ENCODE results near the gene CTPS1. TPM values are rescaled to one million over a fixed set of nuclear protein-coding genes. Genes with fewer than 3 reads are reported as not detected.

The CTPS1 gene, protein sequence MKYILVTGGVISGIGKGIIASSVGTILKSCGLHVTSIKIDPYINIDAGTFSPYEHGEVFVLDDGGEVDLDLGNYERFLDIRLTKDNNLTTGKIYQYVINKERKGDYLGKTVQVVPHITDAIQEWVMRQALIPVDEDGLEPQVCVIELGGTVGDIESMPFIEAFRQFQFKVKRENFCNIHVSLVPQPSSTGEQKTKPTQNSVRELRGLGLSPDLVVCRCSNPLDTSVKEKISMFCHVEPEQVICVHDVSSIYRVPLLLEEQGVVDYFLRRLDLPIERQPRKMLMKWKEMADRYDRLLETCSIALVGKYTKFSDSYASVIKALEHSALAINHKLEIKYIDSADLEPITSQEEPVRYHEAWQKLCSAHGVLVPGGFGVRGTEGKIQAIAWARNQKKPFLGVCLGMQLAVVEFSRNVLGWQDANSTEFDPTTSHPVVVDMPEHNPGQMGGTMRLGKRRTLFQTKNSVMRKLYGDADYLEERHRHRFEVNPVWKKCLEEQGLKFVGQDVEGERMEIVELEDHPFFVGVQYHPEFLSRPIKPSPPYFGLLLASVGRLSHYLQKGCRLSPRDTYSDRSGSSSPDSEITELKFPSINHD
- total RNA-seq = 13.5 TPM

DNA sequence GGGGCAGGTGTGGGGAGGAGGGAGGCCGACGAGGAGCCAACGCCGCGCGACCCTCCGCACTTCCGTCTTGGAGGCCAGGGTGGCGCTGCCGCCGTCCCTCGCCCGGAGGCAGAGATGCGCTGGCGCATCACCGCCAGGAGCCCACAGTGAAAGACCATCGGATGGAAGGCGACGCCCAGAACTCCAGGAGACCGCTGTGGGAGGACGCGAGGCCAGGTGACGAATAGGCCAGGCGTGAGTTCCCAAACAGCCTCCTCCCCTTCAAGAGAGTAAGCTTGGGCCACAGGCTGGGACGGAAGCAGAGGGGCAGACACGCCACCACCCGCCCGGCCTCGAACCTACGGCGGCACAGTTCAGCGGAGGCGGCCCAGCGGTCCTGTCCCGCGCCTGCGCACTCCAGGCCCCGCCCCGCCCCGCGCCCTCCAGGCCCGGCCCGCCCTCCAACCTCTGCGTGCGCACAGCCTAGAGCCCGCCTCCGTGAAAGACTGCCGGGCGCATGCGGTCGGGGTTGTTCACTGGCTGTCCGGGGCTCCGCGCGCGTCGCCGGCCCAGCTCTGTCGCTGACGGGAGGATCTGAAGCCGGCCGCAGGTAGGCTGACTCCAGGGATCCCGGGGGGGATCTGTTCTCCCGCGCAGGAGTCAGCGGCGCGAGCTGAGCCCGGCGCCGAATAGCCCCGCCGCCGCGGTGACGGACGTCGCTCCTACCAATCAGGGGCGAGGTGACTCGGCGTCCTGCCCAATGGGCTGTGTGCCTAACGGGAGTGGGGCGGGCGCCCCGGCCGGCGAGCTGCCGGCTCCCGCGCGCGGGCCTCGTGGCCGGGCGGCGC, at the start of gene CTPS1:
CTPS1 (plus strand) TSS at position 456 of the 827 bp plus-strand sequence. CDS start 3,595 bp downstream, outside the sequence.
- peak; percentile 90 to 95 (median 94) for DNase-seq (ENCODE audit: low read depth in 2 of 3, low spot score in 2 of 3)

DNA sequence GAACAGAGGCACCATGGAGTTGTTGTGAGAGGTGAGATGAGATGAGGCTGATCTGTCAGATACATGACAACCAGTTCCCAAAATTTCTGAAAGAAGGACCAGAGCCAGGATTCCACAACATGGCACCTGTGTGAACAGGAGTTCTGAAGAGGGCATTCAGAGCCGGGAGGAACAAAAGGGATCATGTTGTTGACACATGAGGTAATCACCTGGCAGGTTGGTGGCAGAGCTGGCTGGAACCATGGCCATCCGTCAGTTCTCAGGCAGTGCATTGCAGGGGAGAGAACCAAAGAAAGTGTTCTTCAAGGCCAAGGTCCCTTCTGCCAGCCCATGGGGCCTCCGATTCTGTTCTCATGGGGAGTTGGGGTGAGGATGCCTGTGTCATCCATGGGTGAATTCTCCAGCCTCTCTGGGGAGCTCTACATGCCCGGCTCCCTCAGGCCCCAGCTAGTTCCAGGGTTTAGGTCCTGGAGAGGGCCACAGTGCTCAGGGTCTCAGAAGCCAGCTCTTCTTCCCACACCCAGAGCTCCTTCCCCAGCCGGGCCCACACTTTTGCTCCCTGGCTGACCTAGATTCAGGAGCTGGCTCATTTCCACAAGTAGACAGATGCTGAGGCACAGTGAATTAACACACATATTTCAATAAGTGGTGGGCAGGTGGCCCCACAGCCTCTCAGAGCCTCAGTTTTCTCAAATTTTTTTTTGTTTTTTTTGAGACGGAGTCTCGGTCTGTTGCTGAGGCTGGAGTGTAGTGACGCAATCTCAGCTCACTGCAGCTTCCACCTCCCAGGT, 49.1 kb upstream of the CTPS1 start:
- no peak for DNase-seq (ENCODE audit: low read depth in 2 of 3, low spot score in 2 of 3)

DNA sequence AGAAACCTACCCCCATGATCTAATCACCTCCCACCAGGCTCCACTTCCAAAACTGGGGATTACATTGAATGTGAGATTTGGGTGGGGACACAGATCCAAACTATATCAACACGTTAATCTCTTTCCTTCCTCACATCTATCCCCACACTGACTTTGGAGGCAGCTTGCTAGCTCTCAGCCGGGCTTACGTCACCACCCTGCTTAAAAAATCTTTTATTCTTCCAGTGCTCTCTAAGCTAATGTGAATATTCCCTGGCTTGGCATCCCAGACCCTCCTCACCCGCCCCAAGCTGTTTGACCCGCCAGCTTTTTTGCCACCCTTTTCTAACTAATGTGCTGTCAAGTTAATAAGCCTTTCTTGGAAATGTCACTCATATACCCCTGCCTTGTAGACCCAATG, 47.9 kb upstream of the CTPS1 start:
- no peak for DNase-seq (ENCODE audit: low read depth in 2 of 3, low spot score in 2 of 3)

DNA sequence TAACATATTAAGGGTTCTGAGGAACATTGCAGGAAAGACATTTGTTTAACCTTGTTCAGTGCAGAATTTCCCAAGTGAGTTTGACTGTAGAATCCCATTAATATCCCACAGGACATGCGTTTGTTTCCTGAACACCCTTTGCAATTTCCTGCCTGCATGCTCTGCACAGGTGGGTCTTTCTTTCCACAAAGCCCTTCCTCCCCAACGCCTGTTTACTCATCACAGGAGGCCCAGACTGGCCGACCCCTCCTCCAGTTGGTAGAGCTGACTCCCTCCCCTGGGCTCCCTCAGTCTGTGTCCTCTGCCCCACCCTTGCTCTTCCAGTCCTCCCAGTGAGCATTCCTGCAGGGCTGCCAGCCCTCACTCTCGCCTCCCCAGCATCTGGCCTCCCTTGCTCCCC, 47.5 kb upstream of the CTPS1 start:
- DNase-seq (ENCODE audit: low read depth in 2 of 3, low spot score in 2 of 3) = no peak

DNA sequence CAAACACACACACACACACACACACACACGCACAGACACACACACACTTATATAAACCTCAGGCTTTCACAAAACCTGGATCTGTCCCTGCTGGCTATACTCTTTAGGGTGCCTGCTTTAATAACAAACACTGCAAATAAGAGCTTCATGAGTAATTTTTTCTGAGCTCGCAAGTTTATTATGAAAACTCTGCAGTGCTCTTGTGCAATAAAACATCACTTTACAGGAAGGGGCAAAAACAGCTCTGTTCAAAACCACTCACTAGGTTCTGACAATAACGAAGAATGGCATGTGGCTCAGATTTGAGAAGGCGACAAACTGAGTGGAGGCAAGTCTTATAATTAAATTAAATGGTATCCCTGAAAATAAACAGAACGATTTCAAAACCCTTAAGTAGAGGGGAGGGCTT, 42.6 kb upstream of the CTPS1 start:
- DNase-seq (ENCODE audit: low read depth in 2 of 3, low spot score in 2 of 3) = no peak

DNA sequence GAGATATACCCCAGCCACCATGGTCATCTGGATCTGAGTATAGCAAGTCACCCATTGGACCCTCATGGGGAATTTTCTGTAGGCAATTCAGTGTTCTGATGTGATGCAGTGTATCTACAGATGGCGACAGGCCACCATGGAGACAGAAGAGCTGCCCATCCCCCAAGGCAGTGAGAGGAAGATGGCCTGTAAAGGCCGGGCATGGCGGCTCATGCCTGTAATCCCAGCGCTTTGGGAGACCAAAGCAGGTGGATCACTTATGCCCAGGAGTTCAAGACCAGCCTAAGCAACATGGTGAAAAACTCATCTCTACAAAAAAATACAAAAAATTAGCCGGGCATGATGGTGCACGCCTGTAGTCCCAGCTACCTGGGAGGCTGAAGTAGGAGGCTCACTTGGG, 41.1 kb upstream of the CTPS1 start:
- DNase-seq (ENCODE audit: low read depth in 2 of 3, low spot score in 2 of 3) = no peak

DNA sequence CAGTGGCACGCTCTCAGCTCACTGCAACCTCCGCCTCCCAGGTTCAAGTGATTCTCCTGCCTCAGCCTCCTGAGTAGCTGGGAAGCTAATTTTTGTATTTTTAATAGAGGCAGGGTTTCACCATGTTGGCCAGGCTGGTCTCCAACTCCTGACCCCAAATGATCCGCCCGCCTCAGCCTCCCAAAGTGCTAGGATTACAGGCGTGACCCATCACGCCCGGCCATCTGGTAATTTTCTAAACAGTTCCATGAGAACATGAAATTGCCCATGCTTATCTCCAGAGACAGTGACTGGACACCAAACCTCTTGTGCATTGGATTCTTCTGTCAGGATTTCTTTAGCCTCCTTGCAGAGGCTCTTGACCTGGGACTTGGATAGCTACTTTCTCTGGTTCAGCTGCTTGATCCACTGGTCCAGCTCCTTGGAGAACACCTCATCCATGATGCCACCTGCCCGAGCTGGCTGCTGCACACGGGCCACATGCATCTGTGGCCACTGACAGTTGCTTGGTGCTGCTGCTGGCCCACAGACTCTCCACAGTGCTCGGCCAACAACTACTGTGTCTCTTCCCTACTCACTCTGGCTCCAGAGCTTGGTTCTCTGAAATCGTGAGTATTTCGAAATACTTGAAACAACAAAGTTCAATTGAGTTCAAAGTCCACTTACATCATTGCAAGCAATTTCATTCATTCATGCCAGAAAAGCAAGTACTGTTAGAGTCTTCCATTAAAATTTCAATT, 40.0 kb upstream of the CTPS1 start:
- no peak for DNase-seq (ENCODE audit: low read depth in 2 of 3, low spot score in 2 of 3)

DNA sequence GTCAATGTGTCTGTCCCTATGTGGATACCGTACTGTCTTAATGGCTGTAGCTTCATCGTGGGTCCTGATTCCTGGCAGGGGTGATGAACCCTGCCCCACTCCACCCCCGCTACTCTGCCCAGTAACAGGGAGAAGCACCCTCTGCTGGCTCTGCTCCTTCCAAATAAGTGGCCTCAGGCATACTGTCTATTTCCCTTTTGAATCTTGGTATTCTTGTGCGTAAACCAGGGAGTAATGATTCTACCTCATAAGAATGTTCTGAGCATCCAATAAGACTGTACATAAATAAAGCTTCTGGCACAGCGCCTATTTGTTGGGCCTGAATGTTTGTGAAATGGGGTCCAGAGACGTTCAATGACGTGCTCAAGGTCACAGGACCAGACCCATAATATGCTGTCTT, 35.2 kb upstream of the CTPS1 start:
- DNase-seq (ENCODE audit: low read depth in 2 of 3, low spot score in 2 of 3) = no peak

DNA sequence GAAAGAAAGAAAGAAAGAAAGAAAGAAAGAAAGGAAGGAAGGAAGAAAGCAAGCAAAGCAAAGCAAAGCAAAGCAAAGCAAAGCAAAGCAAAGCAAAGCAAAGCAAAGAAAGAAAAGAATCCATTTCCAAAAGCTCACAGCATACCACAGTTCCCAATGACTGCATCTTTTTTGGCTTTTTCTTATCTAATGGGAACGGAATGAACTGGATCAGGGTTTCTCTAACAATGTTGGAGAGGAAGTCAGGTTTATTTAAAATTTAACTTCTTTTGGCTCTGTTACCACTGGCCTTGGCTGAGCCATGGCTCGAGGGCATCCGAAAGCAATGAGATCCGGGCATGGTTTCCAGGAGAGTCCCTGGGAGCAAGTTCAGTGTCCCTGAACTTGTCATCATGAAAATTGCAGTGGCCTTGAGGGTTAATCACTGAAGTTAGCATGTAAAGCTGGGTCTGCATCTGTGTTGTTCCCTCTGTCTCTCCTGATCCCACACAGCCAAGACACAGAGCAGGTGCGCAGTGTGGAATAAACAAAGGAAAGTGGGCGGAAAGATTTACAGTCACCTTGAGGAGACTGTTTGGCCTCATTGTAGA, 34.6 kb upstream of the CTPS1 start:
- no peak for DNase-seq (ENCODE audit: low read depth in 2 of 3, low spot score in 2 of 3)

DNA sequence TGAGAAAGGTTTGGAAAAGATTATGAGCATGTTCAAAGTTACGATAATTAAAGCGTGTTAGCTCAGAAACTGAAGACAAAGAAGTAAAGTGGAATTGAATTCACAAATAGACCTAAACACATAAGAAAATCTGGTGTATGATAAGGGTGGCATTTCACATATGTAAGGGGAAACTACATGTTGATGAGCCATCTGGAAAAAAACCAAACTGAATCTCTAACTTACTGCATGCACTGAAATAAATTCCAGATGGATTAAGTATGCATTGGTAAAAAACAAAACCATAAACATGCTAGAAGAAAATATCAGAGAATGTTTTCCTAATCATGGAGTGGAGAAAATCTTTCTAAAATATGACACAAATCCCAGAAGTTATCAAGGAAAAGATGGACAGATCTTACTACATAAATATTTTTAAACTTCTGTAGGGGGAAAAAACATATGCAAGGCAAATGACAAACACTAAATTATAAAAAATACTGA, 34.0 kb upstream of the CTPS1 start:
- DNase-seq (ENCODE audit: low read depth in 2 of 3, low spot score in 2 of 3) = no peak

DNA sequence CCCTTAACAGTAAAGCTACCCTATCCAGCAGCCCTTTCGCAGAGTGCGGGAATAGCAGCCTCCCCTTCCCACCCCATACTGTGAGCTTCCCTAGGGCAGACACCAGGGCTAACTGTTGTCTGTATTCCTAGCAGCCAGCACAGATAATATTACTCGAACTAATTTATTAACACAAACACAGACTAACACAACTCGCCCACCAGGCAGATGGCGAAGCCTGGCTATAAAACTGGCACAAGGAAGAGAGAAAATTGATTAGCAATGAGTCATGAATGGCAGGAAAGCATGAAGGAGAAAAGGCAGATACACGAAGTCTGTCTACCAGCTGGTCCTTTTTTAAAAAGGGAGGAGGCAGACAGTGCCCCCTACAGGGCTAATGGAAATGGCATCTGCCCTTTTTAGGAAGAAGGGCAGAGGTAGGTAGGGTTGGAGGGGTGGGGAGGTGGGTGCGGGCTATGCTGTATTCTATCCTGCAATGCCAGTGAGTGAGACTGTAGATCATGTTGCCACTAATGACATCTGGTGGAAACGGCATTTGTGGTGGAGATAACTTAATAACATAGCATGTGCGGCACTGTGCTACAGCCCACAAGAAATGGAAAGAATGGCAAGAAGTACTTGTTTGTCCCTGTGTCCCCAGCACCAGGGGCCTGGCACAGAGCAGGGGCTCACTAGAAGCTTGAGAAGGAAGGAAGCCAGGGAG, 30.6 kb upstream of the CTPS1 start:
- peak in 2 of 3 donors; percentile 81 to 93 for DNase-seq (ENCODE audit: low read depth in 2 of 3, low spot score in 2 of 3)

DNA sequence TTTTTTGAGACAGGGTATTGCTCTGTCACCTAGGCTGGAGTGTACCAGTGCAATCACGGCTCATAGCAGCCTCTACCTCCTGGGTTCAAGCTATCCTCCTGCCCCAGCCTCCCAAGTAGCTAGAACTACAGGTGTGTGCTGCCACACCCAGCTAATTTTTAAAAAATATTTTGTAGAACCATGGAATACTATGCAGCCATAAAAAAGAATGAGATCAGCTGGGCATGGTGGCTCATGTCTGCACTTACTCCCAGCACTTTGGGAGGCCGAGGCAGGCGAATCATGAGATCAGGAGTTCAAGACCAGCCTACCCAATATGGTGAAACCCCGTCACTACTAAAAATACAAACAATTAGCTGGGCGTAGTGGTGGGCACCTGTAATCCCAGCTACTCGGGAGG, 29.9 kb upstream of the CTPS1 start:
- DNase-seq (ENCODE audit: low read depth in 2 of 3, low spot score in 2 of 3) = no peak

DNA sequence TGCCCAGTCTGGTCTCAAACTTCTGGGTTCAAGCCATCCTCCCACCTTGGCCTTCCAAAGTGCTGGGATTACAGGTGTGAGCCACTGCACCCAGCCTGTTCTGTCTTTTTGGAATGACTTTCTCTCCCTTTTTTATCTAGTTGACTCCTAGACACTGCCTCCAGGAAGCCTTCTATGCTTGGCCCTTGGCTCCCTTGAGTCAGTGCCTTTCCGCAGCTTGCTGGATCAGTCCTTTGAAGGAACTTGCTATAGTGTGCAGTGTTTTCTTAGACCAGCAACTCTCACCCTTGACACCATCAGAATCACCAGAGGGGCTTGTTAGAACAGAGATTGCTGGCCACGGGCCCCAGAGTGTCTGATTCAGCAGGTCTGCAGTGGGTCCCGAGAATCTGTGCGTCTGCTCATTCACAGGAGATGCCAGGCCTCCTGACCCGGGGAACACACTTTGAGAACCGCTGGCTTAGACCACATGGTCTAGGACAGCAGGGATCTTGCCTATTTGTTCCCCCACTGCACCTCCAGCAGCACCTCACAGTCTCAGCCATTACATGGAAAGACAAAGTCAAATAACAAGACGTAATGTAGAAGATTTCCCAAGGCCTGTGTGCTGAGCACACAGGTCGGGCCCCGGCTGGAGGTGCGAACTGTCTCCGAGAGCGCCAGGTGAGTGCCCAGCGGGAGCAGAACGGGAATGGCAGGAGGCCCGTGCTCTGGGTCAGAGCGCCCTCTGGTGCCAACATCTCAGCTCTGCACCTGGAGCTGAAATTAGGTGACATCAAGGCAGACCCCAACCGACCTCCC, 27.4 kb upstream of the CTPS1 start:
- DNase-seq (ENCODE audit: low read depth in 2 of 3, low spot score in 2 of 3) = peak; percentile 37 to 49 (median 44)

DNA sequence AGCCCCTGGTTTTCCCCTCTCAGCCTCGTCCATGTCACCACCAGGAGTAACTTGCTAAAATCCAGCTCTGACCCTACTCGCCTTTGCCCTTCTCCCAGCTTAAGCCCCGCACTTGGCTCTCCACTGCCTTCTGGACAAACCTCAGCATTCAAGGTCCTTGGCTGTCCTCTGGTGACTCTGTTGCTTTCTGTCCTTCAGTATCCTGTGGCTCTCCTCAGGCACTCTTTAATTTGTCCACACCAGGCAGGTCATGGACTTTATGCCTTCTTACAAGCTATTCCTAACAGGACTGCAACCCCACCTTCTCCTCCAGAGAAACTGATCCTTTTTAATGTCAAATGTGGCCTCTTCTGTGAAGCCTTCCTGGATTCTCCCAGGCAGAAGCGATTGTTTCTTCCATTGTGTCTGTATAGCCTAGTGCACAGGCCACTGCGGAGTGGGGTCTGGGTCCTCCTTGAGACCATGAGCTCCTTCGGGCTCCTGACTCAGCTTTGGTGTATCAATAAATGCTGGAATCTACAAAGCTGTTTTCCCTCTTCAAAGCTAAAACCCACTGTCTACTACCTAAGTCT, 26.7 kb upstream of the CTPS1 start:
- no peak for DNase-seq (ENCODE audit: low read depth in 2 of 3, low spot score in 2 of 3)

DNA sequence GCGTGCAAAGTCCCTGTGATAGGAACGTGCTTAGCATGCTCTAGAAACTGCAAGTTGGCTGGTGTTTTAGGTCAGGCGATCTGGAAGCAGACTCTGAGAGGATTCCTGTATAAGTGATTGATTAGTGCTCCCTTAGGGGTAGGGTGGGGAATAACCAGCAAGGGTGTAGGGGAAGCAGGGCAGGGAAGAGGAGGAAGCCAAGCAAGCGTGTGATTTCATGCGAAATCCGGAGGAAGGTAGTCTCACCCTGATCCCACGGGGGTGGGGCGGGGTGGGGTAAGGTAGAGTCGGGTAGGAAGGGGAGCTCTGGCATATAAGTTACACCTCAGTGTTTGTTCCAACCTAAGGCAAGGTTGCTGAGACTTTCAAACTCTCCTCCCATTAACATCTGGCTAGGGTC, 24.9 kb upstream of the CTPS1 start:
- no peak for DNase-seq (ENCODE audit: low read depth in 2 of 3, low spot score in 2 of 3)

DNA sequence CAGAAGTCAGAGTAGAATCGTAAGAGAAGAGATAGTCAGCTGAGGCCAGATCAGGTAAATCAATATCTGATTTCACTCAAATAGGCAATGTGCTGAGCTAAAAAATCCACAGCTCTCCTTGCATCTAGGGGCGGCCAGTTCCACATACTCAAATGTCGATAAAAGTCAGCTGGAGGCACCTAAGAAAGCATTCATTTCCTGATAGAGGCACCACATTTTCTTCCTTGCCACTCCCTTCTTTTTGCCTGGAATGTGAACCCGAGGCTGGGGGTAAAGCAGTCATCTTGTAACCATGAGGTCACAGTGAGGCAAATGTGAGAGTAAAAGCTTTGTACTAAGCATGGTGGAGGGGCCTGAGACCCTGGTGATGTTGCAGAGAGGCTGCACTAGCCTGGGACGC, 24.2 kb upstream of the CTPS1 start:
- DNase-seq (ENCODE audit: low read depth in 2 of 3, low spot score in 2 of 3) = no peak

DNA sequence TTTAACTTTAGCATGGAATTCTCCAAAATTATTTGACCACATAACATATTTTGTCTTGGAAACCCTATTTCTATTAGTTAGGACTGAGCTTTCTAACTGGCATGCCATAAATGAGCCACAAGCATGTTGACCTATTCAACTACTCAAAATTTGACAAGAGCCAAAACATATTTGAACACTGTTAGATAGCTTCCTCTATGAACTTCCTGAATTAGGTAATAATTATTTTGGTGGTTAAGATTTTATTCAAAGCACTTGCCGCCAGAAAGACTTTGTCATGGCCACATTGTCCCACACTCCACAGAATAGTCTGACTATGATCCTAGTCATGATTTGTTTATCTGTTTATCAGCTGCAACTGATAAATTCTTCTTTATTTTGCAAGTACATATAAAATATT, 23.1 kb upstream of the CTPS1 start:
- no peak for DNase-seq (ENCODE audit: low read depth in 2 of 3, low spot score in 2 of 3)

DNA sequence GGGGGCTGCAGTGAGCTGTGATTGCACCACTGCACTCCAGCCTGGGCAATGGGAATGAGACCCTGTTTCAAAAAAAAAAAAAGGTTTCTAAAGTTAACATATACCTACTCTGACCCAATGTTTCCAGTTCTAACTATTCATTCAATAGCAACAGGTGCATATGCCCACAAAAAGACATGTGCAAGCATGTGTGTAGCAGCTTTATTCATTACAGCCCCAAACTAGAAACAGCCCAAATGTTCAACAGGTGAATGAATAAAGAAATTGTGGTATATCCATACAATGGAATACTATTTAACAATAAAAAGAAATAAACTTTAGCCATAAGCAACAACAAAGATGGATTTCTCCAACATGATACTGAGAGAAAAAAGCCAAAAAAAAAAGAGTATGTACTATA, 21.3 kb upstream of the CTPS1 start:
- DNase-seq (ENCODE audit: low read depth in 2 of 3, low spot score in 2 of 3) = no peak

All from hematopoietic multipotent progenitor cell (in vitro differentiated cells).